Sciatic nerve (tissue), 2 donors: ENCODE data around the gene ELOA. TPM values are rescaled to one million over a fixed set of nuclear protein-coding genes. Genes with fewer than 3 reads are reported as not detected.
"Not testable (repeated sequence)": the region's sequence is repeated elsewhere in the genome, so short reads cannot be mapped to it uniquely, and the experiment has no call there.

ENCODE experiments used
- ATAC-seq: fragments of 200-7000 bp; cut with Tn5 transposase; one replicate; pipeline ENCODE4 v1.9.1; 2020; ENCODE audit warnings: mild to moderate bottlenecking, moderate library complexity
- DNase-seq: peaks from one replicate; pipeline ENCODE4 v3.0.0-alpha.2; 2020; ENCODE audit warnings: low spot score
- intact Hi-C: fragments of 100-400 bp; cut with DNase I; formaldehyde crosslinking; loops from one replicate; pipeline ENCODE4 v1.14.2; 2022
- total RNA-seq: library from RNA; stranded (reverse); fragmentation: NEBNext Ultra II Directional; extraction: Animal tissue kit (Norgen Biotek cat#: 25700); gene quantifications from one replicate; pipeline ENCODE4 v1.2.1, GENCODE V29; 2021
- donor health status: DM: no; HTN: no; CAD: no.
- donor health status: DM: no; HTN: no; CAD: no.

Gene ELOA
- total RNA-seq, 1 donor from 2014 or later, result 28.2 TPM

DNA sequence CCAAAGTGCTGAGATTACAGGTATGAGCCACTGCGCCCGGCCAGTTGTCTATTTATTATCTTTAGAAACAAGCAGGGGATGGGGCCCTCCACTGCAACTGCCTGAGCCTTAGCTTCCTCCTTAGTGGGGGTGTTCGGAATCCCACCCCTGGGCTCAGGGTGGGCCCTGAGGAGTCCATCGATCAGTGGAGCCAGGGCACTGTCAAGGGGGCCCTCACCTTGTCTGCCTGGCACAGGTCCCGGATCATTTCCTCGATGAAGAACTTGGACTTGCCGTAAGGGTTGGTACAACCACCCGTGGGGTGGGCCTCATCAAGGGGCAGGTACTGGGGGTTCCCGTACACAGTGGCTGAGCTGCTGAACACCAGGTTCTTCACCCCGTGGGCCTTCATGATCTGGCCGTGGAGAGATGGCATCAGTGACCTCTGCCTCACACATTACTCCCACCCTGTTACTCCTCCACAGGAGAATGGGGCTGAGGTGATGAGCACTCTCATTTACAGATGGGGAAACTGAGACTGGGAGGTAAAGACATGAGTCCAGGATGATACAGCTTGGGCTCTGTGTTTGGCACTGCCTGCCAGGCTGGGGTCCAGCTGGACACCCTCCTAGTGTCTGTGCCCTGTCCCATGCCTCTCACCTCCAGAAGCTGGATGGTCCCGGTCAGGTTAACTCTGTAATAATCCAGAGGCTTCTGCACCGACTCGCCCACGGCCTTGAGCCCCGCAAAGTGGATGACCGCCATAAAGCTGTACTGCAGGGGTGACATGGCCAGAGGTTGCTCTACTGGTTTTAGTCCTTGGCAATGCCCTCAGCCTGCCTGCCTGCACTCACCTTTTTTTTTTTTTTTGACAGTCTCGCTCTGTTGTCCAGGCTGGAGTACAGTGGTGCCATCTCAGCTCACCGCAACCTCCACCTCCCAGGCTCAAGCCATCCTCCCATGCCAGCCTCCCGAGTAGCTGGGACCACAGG, 54.5 kb downstream of the ELOA start:
- intact Hi-C loops, result no loop called here
- DNase-seq, result no peak
- no peak for ATAC-seq

DNA sequence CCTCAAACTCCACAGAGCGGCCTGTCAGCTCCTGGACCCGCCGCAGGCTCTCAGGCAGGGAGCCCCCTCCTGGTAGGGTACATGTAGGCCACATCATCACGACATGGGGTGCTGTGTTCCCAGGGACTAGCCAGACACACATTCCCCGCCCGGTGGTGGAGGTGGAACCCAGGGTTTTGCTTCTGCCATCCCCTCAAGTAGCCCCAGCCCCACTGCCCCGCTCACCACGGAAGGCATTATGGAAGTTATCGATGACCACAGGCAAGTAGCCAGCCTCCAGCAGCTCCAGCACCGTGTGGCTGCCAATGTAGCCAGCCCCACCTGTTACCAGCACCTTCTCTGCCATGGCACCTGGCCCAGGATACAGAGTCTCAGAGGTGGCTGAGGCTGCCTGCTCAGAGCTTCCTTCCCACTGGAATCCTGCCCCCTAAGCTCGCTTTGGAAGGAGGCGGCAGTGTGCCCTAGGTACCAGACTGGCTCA, 55.4 kb downstream of the ELOA start:
- ATAC-seq (no peak), DNase-seq (no peak)
- intact Hi-C loops, result no loop called here

DNA sequence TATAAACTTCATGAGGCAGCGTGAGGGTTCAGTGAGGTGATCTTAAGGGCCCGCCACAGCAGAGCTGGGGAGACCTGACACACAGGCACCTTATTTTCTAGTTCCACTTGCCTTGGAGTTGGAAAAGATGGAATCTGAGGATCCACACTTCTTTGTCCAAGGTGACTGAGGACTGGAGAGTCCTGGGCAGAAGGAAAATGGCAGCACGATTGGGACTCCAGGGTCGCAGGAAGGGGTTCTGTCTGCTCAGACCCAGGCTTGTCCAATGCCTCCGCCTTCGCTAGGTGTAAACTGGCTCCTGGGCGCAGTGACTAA, 55.9 kb downstream of the ELOA start:
- DNase-seq, result no peak
- ATAC-seq, result no peak
- intact Hi-C loops, result no loop called here

DNA sequence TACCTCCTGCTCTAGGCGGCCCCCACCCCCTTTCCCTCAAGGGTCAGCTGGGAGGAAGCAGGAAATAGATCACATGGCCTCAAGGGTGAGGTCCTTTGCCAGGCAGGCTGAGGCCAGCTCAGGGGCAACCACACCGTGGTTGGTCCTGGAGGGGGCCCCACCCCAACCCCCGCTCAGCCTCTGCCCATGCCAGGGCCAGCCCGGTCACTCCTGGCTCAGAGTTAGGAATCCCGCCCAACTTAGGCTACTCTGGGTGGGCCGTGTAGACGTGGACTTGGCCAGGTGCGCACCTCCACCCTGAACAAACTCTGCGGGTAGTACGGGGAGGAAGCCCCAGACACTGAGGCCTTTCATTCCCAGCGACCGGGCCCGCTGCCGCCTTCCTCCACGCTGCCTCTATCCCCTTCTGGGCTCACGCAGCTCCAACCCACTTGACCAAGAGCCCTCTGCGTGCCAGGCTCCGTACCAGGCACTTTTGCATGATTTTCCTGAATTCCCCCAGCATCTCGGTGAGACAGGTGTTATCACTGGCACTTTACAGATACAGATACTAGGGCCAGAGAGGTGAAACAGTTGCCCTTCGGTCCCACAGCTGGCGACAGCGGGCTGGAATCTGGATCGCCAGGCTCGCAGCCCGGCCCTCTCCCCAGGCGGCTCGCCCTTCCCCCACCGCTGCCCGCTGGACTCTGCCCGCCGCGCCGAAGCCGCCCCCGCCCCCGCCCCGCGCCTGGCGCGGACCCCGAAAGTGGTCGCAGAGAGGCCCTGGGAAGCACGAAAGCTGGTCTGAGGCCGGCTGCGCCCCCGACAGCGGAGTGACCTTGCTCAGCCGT, 56.5 kb downstream of the ELOA start:
- DNase-seq (no peak), ATAC-seq (peak; percentile 2)
- intact Hi-C loops, result no loop called here

DNA sequence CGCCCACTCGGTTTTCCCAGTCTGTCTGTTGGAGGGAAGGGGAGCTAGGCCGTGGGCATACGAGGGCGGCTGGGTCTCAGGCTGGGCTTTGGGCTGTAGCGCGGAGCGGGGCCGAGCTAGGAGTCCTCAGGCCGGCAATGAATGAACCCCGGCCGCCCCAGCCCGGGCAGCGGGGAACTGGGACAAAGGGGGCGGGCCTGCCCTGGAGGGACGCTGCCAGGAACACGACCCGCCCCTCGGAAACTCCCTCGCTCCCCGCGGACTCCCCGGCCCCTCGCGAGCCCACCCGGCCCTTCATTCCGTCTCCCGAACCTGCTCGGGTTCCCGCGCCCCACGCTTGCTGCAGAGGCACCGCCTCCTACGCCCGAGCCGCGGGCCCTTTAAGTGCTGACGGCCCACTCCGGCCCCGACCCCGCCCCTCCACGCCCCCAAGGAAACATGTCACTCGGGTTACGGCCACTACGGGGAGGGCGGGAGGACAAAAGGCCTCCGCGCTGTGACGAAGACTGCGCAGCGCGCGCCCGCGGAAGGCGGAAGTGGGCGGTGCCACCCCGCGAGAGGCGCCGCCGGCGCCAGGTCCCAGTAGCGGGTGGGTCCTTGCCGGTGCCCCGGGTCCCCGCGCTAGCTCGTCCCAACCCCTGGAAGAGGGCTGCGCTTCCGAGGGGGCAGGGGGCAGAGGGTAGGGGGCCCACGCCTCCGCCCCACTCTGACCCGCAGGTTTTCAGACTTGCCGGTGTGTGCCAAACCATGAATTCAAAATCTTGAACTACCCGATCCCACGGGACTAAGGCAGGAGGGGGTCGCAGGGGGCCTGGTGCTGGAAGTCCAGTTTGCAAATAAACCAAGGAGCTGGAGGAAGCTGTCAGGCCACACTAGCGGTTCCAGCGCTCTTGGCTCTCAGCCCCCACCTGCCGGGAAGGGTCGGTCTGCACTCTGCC, 57.4 kb downstream of the ELOA start, which contains the start of gene GALE:
TSS of gene GALE (minus strand) at position 355 of the 938 bp plus-strand sequence. CDS start 1,747 bp downstream, outside the sequence.
- DNase-seq (peak; percentile 98), ATAC-seq (peak; percentile 97)
- intact Hi-C loops, result no loop called here

DNA sequence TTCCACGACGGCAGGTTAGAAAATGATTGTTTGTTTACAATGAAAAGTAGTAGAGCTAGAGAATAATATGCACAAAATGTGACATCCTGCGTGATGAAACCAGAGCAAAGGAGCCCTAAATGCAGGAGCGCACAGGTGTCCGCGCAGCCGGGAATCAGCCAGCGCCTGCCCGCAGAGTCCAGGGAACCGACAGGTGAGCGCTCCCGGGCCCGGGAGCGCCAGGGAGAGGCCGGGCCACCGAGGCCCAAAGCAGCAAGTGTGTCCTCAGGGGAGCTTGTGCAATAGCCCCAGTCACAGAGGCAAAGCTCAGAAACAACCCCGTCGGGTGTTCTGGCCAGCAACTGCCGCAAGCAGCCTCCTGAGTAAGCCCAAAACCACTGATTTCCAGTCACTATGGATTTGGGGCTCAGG, 58.1 kb downstream of the ELOA start:
- intact Hi-C loops, result no loop called here
- DNase-seq, result no peak
- no peak for ATAC-seq

DNA sequence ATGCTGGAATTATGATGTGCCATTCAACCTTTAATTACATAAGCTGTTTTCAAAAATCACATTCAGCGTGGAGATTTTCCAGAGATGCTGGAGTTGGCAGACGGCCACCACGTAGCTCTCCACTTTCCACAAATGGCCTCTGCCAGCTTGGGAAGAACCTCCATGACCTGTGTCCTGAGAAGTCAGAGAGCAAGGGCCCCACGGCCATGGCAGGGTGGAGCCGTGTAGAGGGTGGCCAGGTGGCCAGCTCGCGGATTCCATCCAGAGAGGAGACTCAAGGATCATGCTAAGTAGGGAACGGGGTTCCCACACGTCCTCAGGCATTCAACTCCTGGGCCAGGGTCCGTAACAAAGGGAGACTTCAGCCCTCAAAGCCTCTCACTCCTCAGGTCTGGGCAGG, 58.6 kb downstream of the ELOA start:
- intact Hi-C loops, result no loop called here
- DNase-seq (no peak), ATAC-seq (no peak)

DNA sequence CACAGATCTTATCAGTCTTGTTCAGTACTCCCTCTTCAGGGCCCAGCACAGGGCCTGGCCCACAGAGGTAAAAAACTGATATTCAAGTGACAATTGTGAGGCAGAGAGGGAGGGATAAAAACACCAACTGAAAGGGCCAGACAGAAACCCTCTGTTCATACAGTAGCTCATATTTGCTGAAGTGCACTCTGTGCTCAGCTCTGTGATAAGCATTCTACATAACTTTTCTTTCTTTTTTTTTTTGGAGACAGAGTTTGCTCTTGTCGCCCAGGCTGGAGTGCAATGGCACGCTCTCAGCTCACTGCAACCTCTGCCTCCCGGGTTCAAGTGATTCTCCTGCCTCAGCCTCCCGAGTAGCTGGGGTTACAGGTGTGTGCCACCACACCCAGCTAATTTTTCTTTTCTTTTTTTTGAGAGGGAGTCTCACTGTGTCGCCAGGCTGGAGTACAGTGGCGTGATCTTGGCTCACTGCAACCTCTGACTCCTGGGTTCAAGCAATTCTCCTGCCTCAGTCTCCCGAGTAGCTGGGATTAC, 59.6 kb downstream of the ELOA start:
- intact Hi-C loops, DNase-seq, ATAC-seq: not testable (repeated sequence)

DNA sequence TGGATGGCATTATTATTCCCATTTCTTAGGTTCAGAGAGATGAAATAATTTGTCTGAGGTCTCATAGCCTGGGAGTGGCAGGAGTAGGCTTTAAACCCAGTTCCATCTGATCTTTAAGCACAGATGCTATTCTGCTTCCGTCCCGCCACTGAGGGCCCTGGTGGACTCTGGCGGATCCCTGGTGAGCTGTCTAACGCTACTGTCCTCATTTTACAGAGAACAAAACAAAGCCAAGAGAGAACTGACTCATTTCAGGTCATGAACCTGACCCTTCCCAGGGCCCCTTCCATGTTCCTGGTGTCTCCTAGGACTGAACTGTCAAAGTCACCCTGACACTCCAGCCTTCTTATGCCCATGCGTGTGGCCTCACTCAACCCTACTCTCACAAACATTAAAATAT, 60.4 kb downstream of the ELOA start:
- intact Hi-C loops, result no loop called here
- ATAC-seq (no peak), DNase-seq (no peak)

DNA sequence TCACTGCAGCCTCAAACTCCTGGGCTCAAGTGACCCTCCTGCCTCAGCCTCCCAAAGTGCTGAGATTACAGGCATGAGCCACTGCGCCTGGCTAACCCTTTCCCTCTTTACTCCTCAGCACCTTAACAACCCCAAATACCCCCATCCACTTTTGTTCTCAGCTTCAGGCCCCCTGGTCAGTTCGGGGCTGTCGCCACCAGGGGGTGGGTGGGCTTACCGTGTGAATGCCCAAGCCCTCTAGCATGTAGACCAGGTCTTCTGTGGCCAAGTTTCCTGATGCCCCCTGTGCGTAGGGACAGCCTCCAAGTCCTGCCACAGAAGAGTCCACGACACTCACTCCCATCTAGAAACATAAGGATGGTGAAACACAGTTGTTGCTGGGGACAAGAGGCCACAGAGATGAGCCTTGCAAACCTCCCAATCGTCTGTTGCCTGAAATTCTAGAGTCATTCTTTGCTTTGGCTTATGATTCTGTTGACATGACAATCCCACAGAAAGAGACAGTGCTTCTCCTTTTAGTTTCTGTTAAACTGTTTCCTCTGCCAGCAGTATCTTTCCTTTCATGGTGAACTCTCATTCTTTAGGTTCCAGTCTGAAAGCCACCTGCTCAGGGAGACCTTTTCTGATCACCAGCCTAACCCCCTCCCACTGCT, 61.0 kb downstream of the ELOA start:
- DNase-seq (no peak), ATAC-seq (no peak)
- intact Hi-C loops, result no loop called here

DNA sequence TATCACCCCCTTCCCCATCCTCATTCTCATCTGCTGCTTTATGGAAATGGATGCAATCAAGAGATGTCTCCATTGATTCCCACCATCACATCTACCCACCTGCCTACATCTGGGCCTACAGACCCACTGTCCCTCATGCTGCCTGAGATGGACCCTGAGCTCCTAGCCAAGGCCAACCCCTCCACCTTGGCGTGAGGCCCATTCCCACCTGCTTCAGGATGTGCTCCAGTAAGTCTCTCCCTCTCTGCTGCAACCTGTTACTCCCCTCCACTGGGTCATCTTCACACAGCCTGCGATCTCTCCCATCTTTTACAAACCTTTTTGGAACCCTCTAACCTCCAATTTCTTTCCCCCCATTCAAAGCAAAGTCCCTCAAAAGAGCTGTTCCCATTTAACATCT, 61.8 kb downstream of the ELOA start:
- ATAC-seq (no peak), DNase-seq (no peak)
- intact Hi-C loops, result no loop called here

DNA sequence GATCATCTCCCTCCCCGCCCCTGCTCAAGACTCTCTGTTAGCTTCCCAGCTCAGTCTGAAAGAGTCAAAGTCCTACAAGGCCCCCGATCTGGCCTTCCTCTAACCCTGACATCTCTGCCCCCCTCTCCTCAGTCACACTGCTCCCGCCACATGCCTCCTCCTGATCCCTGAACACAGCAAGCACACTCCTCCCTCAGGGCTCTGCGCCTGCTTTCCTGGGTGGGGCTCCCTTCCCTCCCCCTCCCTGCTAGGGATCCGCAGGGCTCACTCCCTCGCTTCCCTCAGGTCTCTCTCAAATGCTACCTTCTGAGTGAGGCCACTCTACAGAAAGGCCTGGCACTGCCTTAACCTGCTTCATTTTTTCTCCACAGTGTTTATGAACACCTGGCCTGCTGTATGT, 63.0 kb downstream of the ELOA start:
- DNase-seq, result no peak
- no peak for ATAC-seq
- intact Hi-C loops, result no loop called here

DNA sequence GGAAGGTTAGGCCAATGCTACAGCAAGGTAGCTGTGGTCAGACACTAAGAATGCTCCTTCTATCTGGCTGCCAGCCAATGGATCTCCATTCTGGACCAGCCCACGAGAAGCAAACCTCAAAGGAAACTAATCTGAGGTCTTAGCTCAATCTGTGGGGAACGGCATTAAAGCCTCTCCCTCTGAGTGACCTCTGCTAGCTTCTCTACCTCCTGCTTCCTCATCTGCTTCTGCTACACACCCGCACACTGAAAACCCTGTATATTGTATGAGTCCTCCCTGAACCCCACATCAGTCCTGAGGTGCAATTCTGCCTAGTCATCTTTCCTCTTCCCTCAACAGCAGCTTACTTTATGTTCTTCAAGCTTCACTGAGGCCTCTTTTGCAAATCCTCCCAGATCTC, 64.2 kb downstream of the ELOA start:
- DNase-seq (no peak), ATAC-seq (no peak)
- intact Hi-C loops, result no loop called here

DNA sequence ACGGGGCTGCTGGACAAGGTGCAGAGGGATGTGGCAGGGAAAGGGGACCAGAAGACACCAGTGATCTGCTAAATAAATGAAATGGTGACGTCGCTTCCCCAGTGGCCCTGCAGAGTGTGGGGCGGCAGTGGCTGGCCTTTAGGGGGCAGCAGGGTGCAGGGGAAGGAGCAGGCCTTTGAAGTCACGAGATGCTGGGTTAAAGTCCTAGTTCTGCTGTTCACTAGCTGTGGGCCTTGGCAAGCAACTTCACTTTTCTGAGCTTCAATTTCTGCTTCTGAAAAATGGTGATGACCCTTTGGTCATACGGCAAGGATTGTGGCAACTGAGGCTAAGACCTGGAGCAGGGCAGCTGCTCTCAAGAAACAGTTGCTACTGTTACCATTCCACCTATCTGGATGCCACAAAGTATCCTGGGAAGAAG, 66.5 kb downstream of the ELOA start:
- intact Hi-C loops, result no loop called here
- ATAC-seq, result peak; percentile 86
- peak; percentile 83 for DNase-seq

DNA sequence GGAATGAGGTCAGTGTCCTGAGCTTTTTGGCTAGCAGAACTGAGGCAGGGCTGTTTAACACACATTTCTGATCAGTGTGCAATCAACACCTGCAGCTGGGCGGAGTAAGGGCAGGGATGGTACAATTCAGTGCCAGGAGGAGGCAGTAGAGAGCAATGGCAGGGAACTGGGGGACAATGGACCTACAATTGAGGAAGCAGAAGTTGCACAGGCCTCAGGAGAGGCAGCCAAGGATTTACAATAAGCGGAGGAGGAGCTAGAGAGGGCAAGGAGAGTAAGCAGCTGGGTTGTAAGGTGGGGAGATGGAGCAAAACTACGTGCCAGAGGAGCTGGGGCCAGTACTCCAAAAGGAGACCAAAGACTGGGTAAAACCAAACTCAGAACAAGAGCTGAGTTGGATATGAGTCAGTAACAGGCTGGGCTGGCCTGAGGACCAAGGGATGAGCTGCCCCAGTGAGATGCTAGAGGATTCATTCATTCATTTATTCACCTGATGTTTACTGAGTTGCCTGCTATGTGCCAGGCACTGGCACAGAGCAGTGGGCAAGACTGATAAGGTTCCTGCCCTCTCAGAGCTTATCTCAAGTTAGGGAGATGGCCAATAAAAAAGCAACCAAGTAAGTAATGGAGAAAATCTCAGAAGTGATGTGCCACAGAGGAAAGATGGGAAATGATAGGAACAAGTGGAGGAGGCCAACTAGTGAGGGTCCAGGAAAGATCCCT, 67.7 kb downstream of the ELOA start:
- ATAC-seq (peak; percentile 67), DNase-seq (no peak)
- intact Hi-C loops, result no loop called here
